GM18499 (cell line): ENCODE results near the gene STAM2.
"Not testable (repeated sequence)": the region's sequence is repeated elsewhere in the genome, so short reads cannot be mapped to it uniquely, and the experiment has no call there.

Source experiments
- ATAC-seq: cut with Tn5 transposase; IDR thresholded peaks from one replicate; pipeline ENCODE4 v1.9.1; 2021; ENCODE audit warnings: moderate number of reproducible peaks; ENCODE audit not compliant: insufficient read depth, unreplicated experiment

STAM2 gene

GRCh38 chr2:152175368-152176112, at the start of gene STAM2:
Gene STAM2 (minus strand): TSS chr2:152175763. CDS start chr2:152175642, 121 bp downstream.
- peak; percentile 59 for ATAC-seq

DNA sequence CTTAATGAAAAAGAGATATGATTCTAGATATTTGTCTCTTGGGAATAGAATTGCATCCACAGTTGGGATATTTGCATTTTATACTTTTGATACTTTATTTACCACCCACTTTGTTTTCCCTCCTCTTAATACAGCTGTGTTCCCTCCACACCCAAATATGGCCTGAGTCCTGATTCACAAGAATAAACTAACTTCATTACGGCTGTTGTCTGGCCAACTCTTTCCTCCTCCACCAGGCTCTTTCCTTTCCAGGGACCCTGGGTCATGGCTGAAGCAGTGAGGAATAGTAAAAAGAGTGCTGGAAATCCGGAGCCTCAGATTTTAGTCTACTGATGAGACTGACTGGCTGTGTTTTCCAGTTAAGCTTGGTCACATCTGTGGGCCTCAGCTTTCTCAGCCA, 48.4 kb upstream of the STAM2 start:
- no peak for ATAC-seq

DNA sequence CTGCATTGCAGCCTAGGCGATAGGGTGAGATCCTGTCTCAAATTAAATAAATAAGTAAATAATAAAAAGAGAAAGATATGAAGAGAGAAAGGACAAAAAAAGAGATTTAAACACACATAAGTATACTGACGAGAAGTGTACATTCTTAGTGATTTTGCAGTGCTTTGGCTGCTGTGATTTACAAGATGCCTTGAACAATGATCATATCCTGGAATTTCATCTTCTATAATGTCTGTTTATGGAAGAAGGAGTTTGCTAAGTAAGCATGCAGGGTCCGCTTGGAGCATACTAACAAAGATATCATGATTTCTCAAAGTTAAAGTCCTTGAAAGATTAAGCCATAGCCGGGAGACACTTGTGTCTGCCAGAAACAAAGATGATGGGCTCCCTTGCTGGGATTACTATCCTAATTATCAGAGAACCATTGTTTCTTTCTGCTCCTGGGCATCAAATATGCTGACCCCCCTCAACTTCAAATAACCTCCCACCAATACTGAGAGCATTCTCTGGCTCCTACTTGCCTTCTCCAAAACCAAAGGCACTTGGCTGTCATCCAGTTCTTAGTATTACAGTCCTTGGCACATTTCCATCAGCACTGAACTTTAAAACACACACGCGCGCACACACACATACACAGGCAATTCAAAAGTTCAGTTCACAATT, 47.5 kb upstream of the STAM2 start:
- ATAC-seq: no peak

DNA sequence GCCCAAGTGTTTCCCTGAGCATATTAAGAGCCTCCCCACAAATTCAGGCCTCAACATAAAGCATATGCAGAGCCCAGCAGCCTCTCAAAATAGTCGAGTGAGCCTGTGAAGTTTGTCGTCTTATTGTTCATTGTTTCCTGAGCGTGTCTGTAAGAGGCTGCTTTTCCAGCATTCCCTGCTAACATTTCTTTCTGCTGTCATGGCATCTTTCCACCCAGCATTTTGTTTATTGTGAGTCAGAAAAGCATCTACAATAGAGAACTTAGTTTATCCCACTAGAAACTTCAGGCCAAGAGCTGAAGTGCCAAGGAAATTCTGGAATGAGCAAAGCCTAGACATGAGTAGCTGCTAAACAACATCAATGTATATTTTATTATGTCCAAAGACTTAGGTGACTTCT, 46.3 kb upstream of the STAM2 start:
- no peak for ATAC-seq

- ATAC-seq: no peak
Observed at GRCh38 chr2:152219077-152219828, 43.7 kb upstream of the STAM2 start.

GRCh38 chr2:152201466-152201830, 25.9 kb upstream of the STAM2 start:
- ATAC-seq: no peak

- no peak for ATAC-seq
Observed at GRCh38 chr2:152200565-152201465, 25.3 kb upstream of the STAM2 start.

DNA sequence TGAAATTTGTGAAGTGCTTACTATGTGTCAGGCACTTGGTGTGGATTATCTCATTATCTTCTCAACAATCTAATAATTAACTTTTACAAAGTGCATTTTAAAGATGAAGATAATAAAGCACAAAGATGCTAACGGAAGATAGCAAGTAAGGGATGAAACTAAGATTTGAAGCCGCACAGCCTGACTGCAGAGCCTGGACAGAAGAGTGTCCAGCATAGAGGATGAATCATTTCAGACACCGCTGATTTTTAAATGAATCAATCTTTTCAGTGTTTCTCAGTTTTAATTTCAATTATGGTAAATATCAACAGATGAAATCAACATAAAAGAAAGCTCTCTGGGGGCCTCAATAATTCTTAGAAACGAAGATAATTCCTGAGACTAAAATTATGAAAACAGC, 24.5 kb upstream of the STAM2 start:
- ATAC-seq: no peak

- ATAC-seq: no peak
Observed at GRCh38 chr2:152198499-152198898, 22.9 kb upstream of the STAM2 start.

- not testable (repeated sequence) for ATAC-seq
Observed at GRCh38 chr2:152197508-152198284, 22.1 kb upstream of the STAM2 start.

DNA sequence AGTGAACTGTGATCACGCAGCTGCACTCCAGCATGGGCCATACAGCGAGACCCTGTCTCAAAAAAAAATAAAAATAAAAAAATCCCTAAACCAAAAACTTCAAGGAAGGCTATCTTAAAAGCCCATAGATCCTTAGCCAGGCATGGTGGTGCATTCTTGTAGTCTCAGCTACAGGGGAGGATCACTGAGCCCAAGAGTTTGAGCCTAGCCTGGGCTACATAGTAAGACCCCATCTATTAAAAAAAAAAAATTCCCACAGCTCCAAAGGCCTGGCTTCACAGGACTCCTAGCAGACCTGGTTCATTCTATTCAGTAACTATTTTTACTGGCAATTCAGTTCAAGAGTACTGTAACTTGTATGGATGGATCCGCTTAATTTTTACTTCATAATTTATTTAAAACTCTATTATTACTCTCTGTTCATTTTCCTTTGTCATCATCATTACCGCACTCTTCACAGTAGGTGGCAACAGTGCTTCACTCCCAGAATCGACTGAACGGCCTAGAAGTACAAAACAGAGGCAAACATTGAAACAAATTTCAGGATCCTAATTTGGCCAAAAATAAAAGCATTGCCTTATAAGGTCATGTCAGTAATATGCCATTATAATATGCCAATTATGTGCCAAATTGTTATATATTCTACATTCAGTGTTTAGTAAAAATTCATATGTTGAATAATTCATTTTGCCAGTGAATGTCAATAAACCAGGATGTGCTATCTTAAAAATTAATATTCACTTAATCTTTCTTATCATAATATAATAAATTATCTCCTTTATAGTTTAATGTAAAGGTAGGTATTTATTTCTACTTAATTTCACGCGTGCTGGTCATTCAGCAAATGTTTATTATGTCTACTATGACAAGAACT, 14.3 kb upstream of the STAM2 start:
- ATAC-seq: peak; percentile 77

GRCh38 chr2:152186808-152187207, 11.2 kb upstream of the STAM2 start:
- ATAC-seq: not testable (repeated sequence)

DNA sequence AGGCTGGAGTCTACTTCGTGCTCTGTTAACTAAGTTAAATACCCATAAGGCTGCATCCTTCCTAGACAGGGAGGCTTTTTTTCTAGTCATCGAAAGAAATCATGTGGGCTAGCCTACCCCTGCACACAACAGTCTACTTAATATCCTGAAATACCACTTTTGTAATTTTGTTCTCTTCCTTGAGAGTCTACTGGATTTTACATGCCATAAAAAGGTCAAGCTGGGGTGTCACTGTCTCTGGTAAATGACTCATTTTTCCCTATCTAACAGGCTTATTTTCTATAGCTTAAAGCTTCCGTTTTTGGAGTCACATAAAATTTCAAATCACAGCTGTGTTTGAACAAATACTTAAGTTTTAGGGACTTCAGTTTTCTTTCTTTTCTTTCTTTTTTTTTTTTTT, 10.7 kb upstream of the STAM2 start:
- no peak for ATAC-seq

DNA sequence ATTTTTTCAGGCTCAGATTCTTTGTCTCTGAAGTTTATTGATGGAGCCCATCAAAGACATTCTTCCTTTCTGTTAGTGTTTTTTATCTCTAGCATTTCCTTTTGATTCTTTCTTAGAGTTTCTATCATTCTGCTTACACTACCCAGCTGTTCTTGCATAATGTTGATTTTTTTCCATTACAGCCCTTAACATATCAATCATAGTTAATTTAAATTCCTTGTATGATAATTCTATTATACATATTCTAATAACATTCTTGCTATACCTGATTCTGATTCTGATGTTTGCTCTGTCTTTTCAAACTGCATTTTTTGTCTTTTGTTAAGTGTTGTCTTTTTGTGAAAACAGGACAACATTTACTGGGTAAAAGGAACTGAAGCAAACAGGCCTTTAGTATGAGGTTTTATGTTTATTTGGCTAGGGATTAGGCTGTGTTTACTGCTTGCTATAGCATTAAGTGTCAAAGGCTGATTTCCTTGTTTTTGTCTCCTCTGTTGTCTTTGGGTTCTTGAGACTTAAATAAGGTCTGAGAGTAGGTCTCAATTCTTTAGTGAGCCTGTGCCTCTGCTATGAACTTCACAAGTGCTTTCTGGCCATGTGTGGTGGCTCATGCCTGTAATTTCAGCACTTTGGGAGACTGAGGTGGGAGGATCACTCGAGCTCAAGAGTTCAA, 8.0 kb upstream of the STAM2 start:
- ATAC-seq: no peak

DNA sequence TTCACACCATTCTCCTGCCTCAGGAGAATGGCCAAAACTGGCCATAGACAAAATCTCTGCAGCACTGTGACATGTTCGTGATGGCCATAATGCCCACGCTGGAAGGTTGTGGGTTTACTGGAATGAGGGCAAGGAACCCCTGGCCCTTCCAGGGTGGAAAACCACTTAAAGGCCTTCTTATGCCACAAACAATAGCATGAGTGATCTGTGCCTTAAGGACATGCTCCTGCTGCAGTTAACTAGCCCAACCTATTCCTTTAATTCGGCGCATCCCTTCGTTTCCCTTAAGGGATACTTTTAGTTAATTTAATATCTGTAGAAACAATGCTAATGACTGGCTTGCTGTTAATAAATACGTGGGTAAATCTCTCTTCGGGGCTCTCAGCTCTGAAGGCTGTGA, 2.1 kb upstream of the STAM2 start:
- not testable (repeated sequence) for ATAC-seq

GRCh38 chr2:152176113-152176714, 651 bp upstream of the STAM2 start:
- peak; percentile 21 for ATAC-seq

- ATAC-seq: peak; percentile 12
Observed at GRCh38 chr2:152175012-152175367, 573 bp downstream of the STAM2 start.

GRCh38 chr2:152174574-152174973, 989 bp downstream of the STAM2 start:
- ATAC-seq: no peak
